BE2C (cell line): ENCODE results near the gene ARHGAP42.

Experiments
- DNase-seq: peaks from one replicate; pipeline ENCODE4 v3.0.0-alpha.2; 2020
- H3K27me3 ChIP-seq: fragments of 250-450 bp; sonication (Bioruptor Pico); 2 replicates; pipeline ENCODE4 v1.5.1; 2020; ENCODE audit warnings: mild to moderate bottlenecking
- H3K36me3 ChIP-seq: fragments of 250-450 bp; sonication (Bioruptor Pico); 2 replicates; pipeline ENCODE4 v1.5.1; 2020; ENCODE audit warnings: mild to moderate bottlenecking
- H3K4me1 ChIP-seq: fragments of 250-450 bp; sonication (Bioruptor Pico); 2 replicates; pipeline ENCODE4 v1.5.1; 2020
- H3K4me3 ChIP-seq: 2 replicates; pipeline ENCODE4 v1.5.1; 2011; ENCODE audit warnings: low read depth, low read length
- H3K9me3 ChIP-seq: fragments of 250-450 bp; sonication (Bioruptor Pico); 2 replicates; pipeline ENCODE4 v1.5.1; 2020
- CTCF ChIP-seq: IDR thresholded peaks from 2 replicates; pipeline ENCODE4 v1.5.1; 2012; ENCODE audit warnings: mild to moderate bottlenecking, low read depth, low read length

Gene ARHGAP42

GRCh38 chr11:100667449-100667848 is 19.6 kb upstream of the ARHGAP42 start:
- TF ChIP-seq CTCF = no peak
- no peaks in the 10 kb centered on the region for H3K27me3 ChIP-seq
- H3K9me3 ChIP-seq = no peaks in the 10 kb centered on the region
- H3K4me3 ChIP-seq = no peak overlapping the region
- DNase-seq = no peak
- peaks cover 5% of the 10 kb centered on the region for H3K4me1 ChIP-seq
- no peaks in the 10 kb centered on the region for H3K36me3 ChIP-seq

DNA sequence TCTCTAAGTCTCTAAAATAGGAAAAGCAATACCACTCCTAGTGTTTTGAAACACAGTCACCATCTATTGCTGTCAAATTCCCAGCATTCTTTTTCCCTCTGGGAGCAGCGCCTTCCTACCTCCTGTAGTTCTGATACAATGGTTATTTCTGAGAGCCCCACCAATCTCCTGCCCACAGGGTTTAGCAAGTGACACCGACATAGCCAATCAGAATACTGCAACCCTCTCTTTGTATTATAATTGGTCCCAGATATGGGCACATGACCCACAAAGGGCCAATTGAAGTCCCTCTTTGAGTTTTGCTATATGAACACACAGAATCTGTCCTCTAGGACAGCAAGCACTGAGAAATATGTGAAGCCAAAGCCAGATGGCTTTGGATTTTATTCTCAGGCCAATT is 16.9 kb upstream of the ARHGAP42 start:
- Histone ChIP-seq H3K9me3 (no peaks in the 10 kb centered on the region), H3K4me3 (no peak overlapping the region), H3K36me3 (no peaks in the 10 kb centered on the region), H3K4me1 (peaks cover 11% of the 10 kb centered on the region), H3K27me3 (no peaks in the 10 kb centered on the region)
- DNase-seq = no peak
- no peak for TF ChIP-seq CTCF

- TF ChIP-seq CTCF = no peak
- no peak for DNase-seq
- Histone ChIP-seq H3K9me3 (no peaks in the 10 kb centered on the region), H3K4me3 (no peak overlapping the region), H3K27me3 (no peaks in the 10 kb centered on the region), H3K36me3 (no peaks in the 10 kb centered on the region), H3K4me1 (peaks cover 11% of the 10 kb centered on the region)
Measured at GRCh38 chr11:100671471-100671870, 15.6 kb upstream of the ARHGAP42 start.

DNA sequence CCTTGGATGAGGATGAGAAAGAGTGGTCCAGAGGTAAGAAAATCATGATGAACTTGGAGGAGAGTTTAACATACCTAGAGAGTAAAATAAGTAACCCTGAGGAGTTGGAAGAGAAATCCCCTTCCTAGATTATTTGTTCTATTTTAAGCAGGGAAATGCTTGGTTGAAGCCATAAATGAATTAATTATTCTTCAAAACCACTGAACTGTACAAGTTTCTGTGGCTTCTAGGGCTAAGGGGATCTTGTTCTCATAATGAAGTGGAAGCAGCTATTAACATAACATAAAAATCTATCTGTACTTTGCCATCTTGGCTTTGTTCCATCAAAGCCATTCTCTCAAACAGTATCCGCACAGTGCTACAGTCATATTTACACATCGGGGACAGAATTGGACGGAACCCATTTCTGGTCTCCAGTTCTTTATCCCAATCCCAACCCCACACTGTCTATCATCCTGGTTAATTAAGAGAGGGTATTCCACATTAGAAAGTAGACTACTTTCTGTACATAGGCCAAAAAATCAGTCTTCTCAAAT is 14.5 kb upstream of the ARHGAP42 start:
- DNase-seq = no peak
- Histone ChIP-seq H3K27me3 (no peaks in the 10 kb centered on the region), H3K36me3 (no peaks in the 10 kb centered on the region), H3K4me1 (peaks cover 11% of the 10 kb centered on the region), H3K4me3 (no peak overlapping the region), H3K9me3 (no peaks in the 10 kb centered on the region)
- TF ChIP-seq CTCF = no peak

DNA sequence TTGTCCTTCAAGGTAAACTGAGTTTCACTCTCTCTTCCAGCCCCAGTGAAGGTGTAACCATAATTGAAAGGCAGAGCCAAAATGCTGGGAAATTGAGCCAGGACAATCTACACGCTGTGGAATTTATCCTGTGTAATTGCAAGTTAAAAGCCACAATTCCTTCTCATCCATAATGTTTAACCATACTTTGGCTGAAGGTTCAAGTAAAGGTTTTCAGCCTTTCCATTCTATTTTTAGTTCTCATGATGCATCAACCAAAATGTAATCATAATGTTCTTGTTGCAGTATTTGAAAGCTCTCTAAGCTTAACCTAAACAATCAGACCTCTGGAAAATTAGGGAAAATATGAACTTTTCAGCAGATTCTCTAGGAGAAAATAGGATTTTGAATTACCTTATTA is 14.0 kb upstream of the ARHGAP42 start:
- no peak overlapping the region for H3K4me3 ChIP-seq
- peaks cover 11% of the 10 kb centered on the region for H3K4me1 ChIP-seq
- H3K27me3 ChIP-seq = no peaks in the 10 kb centered on the region
- no peak for TF ChIP-seq CTCF
- no peaks in the 10 kb centered on the region for H3K9me3 ChIP-seq
- no peak for DNase-seq
- no peaks in the 10 kb centered on the region for H3K36me3 ChIP-seq

DNA sequence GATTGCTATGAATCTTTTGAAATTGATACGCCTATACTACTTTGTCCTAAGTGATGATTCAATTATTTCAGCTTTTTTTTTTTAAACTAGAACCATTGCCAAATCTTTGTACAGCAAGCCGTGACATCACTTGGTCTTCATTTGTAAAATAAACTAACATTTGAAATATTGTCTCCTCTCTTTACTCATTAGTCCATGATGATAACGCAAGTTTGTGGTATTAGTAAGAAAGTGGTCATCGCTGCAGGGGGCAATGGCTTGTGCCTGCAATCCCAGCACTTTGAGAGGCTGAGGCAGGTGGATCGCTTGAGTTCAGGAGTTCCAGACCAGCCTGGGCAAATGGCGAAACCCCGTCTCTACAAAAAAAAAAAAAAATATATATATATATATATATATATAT is 12.9 kb upstream of the ARHGAP42 start:
- Histone ChIP-seq H3K9me3 (no peaks in the 10 kb centered on the region), H3K4me1 (peaks cover 11% of the 10 kb centered on the region), H3K27me3 (no peaks in the 10 kb centered on the region), H3K36me3 (no peaks in the 10 kb centered on the region), H3K4me3 (no peak overlapping the region)
- DNase-seq = no peak
- TF ChIP-seq CTCF = no peak
